SKM-1 treated with dmso at 0.1 percent for 144 hours (cell line): ENCODE results near the gene ZBTB4.
A peak's percentile ranks its signal among the peaks of the same experiment; 100 is the strongest.

Experiments
- DNase-seq: peaks from one replicate; lab custom pipeline; 2025; ENCODE audit not compliant: unreplicated experiment; lab: John Stamatoyannopoulos, UW

Gene ZBTB4

DNA sequence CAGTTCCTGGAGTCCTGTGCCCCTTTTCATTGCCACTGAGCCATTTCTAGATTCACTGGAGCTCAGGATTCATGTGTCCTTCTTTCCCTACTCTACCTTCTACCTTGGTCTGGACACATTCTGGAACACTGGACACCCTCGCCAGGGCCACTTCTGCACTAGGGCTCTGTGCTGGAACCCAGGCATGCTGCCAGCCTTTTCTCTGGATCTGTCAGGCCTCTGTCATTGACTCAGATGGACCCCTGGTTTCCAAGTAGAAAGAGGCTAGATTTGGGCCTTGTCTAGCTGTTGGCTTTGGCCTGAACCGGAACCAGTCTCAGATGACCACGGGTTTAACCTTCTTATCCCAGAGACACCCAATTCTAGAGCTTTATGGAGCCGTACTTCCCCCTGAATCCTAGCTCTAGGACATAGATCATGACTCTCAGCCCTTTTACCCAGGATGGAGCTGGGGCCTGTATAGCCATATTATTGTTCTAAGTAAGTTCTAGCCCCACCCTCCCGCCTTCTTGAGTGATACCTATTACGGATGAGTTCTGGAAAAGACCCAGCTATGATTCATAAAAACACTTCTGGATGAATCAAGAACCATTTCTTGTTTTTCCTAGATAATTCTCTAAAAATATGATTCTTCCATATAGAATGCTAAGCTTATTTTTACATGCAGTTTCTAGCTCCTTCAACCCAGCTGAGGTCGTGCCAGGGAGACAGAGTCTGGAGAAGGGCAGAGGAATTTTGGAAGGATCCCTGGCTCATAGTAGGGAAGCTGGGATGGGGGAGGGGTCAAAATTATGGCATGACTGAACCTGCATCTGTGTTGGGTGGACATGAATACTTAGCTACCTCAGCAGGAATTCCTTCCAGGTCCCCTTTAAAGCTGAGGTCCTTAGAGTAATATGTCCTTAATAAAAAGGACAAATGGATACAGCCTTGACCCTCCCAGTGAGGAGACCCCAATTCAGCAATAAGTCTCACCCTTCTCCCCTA is 35.6 kb downstream of the ZBTB4 start:
- DNase-seq, result no peak

- DNase-seq, result no peak
These were observed 37.3 kb downstream of the ZBTB4 start for GRCh38 chr17:7442142-7442541.

- DNase-seq, result no peak
These were observed 38.2 kb downstream of the ZBTB4 start for GRCh38 chr17:7441266-7441665.

DNA sequence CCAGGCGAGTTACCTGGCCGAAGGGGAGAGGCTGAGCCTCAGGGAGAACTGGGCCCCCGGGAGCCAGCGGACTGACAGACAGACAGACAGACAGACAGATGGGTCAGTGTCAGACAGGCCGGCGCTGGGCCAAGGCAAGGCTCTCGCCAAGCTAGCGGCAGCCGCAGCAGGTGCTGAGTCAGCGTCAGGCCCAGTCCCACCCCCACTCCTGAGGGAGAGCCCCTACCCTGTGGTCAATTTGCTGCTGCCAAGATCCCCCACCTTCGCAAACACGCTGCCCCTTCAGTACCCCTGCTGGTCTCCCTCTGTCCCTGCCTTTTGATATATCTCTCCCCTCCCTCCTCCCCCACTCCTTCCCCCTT is 38.6 kb downstream of the ZBTB4 start:
- DNase-seq, result no peak

- DNase-seq, result no peak
These were observed 39.2 kb downstream of the ZBTB4 start for GRCh38 chr17:7440113-7440833.

GRCh38 chr17:7439462-7440112 is 39.8 kb downstream of the ZBTB4 start, which contains the start of gene FGF11:
Gene FGF11, plus strand, starts transcription at chr17:7439512. Its CDS starts 109 bp downstream, at chr17:7439621.
- no peak for DNase-seq

- no peak for DNase-seq
These were observed 40.6 kb downstream of the ZBTB4 start for GRCh38 chr17:7438656-7439460.

DNA sequence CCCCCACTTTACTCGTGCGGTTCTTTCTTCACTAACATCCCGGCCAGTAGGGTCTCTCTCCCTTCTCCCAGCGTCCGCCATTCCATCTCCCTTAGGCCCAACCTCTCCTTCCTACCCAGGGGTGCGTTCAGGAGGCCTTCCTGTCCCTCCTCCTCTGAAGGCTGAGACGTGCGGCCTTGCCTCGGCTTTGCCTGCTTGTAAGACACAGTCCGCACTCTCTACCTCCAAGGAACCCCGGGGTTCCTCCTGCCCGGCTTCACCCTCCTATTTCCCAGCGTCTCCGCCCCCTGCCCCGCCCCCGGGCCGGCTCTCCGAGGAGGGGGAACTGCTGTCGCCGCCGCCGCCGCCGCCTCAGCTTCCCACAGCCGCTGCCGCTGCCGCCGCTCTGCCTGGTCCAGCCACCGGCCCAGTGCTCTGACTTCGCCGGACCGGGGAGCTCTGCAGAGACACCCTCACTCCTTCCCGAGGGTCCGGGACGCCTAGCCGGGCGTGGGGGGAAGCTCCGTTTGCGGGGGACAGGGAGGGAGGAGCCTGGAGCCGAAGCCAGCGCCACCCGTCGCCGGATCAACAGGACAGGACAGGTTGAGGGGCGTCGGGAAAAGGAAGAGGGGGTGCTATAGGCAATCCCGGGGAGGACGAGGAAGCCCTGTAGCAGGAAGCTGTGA is 41.3 kb downstream of the ZBTB4 start:
- no peak for DNase-seq

DNA sequence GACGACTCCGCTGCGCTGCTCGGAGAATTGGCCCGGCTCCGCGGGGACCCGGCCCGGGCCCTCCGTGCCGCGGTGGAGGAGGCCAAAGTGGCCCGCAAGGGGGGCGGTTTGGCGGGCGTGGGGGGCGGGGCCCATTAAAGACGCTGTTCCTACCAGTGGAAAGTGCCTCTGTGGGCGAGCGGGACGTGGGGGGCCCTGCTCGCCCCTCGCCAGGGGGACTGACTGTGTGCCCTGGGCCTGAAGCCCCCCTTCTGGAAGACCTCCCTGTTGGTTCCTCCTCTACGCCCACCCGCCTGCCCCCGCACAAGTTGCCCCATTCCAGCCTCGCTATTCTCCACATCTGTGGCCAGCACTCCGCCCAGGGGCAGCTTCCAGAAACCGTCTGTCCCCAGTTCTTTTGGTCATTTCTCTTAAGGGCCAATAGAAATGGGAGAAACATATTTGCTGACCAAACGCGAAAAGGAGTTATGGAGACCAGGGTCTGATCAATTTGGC is 42.0 kb downstream of the ZBTB4 start:
- DNase-seq, result no peak

GRCh38 chr17:7436556-7437368 is 42.7 kb downstream of the ZBTB4 start:
- DNase-seq, result peak; percentile 20

GRCh38 chr17:7435676-7436555 is 43.5 kb downstream of the ZBTB4 start:
- peak; percentile 48 for DNase-seq

GRCh38 chr17:7432296-7432695 is 47.1 kb downstream of the ZBTB4 start:
- no peak for DNase-seq

GRCh38 chr17:7431231-7431630 is 48.2 kb downstream of the ZBTB4 start:
- DNase-seq, result no peak

GRCh38 chr17:7429722-7430121 is 49.7 kb downstream of the ZBTB4 start:
- no peak for DNase-seq

DNA sequence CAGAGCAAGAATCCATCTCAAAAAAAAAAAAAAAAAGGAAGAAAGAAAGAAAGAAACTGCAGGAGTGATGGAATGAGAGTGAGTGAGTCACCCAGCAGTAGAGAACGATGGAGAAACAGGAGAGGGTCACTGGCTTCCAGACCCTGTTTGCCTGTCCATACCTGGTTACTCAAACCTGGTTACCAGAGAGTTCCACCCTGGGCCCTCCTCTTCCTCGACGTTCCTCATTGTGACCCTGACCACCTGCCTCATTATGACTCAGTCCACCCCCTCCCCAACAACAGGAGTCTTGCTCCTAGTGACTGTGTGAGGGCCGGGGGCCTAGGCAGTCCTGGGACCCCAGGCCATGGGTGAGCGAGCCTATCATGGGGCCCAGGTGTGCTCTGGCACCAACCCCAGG is 50.9 kb downstream of the ZBTB4 start, which contains the start of gene SPEM3:
Gene SPEM3, plus strand, starts transcription at position 301 of the 400 bp plus-strand sequence. Its CDS starts 46 bp downstream, at position 347.
- DNase-seq, result no peak

DNA sequence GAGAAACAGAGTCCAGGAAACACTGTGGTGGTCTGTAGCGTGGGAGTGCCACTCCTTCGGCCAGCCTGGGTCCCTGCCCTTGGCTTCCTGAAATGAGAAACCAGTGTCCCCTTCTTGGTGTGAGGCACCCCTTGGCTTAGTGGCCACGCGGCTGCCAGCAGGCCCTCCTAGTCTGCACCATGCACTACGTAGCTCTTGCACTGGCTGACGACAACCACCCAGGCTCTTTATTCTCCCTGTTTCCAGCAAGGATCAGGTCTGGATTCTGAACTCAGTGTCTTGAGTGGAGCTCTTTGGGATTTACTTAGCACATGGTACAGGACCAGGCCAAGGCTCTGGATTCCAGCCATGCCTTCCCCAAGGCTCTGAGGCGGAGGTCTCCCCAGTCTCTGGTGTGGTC is 51.9 kb downstream of the ZBTB4 start:
- DNase-seq, result no peak

DNA sequence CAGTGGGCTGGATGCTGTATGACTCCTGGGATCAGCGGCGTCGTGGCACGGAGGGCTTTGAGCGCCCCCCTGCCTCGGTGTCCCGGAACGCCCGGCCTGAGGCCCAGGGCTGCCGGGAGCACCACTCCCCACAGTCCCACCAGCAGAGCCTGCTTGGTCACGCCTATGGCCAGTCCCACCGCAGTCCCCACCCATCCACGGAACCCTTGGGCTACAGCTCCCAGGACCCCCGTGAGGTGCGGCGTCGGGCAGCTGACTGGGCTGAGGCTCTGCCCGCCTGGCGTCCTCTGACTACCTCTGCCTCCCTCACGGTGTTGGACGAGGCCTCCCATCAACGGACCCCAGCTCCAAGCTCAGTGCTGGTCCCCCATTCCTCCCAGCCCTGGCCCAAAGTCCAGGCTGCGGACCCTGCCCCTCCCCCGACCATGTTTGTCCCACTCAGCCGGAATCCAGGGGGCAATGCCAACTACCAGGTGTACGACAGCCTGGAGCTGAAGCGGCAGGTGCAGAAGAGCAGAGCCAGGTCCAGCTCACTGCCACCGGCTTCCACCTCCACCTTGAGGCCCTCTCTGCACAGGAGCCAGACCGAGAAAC is 52.4 kb downstream of the ZBTB4 start:
- DNase-seq, result no peak
